Measurements from ENCODE around the gene PSAP. TPM values are rescaled to one million over a fixed set of nuclear protein-coding genes. Genes with fewer than 3 reads are reported as not detected.

Gene PSAP
- 494 and 534 TPM in 2 replicates for total RNA-seq

GRCh38 chr10:71850743-71851464, at the start of gene PSAP:
TSS of gene PSAP (minus strand) at chr10:71851251. CDS start at chr10:71851221, 30 bp downstream.

GRCh38 chr10:71773221-71773971, 77.7 kb downstream of the PSAP start, which contains the start of gene VSIR:
TSS of gene VSIR (minus strand) at chr10:71773520. CDS start at chr10:71773439, 81 bp downstream.

Other genes starting within 250 kb of the PSAP start
- gene C10orf105, start 131.5 kb downstream of the PSAP start, total RNA-seq: not detected in 2 replicates
- 21.6 and 24.5 TPM in 2 replicates for gene VSIR, start 77.7 kb downstream of the PSAP start, total RNA-seq
- gene CHST3, start 113.1 kb upstream of the PSAP start, total RNA-seq: 16.1 and 21.8 TPM in 2 replicates
- gene SPOCK2, start 237.3 kb upstream of the PSAP start, total RNA-seq: under 0.01 TPM in 1 of 2 replicates, not detected in the other